CD4-positive, alpha-beta T cell treated with Interleukin-2 at 100 ng/mL for 4 hours (primary cell): ENCODE measurements around the gene CYP27B1.
"Not testable (repeated sequence)": the region's sequence is repeated elsewhere in the genome, so short reads cannot be mapped to it uniquely, and the experiment has no call there.

ENCODE experiments used
- DNase-seq: peaks from one replicate; pipeline ENCODE4 v3.0.0-alpha.2; 2020; ENCODE audit warnings: low spot score

The CYP27B1 gene

DNA sequence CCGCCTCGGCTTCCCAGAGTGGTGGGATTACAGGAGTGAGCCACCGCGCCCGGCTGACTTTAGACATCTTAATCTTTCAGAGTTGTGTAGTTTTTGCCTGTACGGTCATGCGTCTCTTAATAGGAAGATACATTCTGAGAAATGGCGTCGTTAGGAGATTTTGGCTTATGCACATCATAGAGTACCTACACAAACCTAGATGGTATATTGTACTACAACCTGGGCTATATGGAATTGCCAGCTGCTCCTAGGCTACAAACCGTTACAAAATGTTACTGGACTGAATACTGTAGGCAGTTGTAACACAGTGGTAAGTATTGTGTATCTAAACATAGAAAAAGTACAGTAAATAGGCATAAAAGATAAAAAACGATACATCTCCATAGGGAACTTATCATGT is 17.0 kb upstream of the CYP27B1 start:
- no peak for DNase-seq

- no peak for DNase-seq
Observed at GRCh38 chr12:57783466-57783801, 16.6 kb upstream of the CYP27B1 start.

DNA sequence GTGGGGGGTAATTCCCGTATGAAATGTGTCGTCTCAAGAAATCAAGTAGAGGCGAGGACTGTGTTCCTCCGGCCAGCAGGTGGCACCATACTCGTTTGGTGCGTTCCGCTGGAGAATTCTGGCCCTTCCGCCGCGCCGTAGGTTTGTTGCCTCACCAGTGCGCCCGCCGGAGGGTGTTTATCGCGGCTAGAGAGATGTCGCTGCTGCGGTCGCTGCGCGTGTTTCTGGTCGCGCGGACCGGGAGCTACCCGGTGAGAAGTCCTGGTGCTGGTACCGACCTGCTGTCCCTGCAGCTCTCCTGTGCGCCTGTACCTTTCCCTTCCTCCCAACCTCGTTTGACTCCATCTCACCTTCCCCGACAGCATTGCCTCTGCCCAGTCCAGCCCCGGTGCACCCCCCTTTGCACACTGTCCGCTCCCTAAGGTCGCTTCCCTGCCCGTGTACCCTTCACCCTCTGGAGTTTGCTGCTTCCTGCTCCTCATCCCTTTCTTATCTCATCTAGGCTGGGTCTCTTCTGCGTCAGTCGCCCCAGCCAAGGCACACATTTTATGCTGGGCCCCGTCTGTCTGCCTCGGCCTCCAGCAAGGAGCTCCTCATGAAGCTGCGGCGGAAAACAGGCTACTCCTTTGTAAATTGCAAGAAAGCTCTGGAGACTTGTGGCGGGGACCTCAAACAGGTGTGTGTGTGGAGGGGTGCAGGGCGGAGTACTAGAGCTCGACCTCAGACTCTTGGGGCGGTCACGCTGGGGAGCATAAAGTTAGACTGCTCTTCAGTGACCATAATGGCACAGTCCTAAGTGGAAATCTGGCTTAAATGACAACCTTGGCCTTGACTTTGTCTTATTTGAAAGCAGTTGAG is 16.0 kb upstream of the CYP27B1 start, which contains the start of gene TSFM:
Gene TSFM, plus strand, starts transcription at position 180 of the 858 bp plus-strand sequence. Its CDS starts 15 bp downstream, at position 195.
- DNase-seq, result peak; percentile 97

DNA sequence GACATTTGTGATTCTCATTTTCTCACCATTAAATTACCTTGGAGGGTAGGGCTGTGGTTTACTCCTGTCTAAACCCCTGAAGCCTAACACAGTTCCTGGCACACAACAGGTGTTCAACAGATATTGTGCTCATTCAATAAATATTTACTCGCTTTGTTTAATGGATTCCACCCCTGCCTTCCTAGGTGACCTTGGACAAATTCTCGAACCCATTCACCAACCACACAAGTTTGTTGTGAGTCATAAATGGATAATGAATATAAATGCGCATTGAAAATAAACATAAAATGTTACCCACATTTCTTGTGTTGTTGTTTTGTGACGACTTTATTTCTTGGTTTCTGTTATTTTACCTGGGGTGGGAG is 15.3 kb upstream of the CYP27B1 start:
- DNase-seq, result no peak

DNA sequence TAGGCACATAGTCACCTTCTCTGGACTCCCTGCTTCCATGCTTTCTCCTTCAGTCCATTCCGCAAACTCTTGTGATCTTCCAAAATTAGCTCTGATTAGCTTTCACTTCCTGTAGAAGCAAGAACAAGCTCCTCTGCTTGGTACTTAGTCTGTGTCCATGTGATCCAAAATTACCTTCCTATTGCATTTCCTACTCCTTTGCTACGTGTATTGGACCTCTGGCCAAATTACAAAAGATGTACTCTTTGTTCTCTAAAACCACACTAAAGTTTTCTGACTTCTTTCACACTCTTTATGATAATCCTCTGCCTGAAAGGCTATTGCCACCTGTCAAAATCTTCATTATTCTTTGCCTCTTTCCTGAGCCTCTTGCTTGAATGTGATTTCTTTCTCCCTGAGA is 14.9 kb upstream of the CYP27B1 start:
- no peak for DNase-seq

- no peak for DNase-seq
Observed at GRCh38 chr12:57781244-57781643, 14.4 kb upstream of the CYP27B1 start.

DNA sequence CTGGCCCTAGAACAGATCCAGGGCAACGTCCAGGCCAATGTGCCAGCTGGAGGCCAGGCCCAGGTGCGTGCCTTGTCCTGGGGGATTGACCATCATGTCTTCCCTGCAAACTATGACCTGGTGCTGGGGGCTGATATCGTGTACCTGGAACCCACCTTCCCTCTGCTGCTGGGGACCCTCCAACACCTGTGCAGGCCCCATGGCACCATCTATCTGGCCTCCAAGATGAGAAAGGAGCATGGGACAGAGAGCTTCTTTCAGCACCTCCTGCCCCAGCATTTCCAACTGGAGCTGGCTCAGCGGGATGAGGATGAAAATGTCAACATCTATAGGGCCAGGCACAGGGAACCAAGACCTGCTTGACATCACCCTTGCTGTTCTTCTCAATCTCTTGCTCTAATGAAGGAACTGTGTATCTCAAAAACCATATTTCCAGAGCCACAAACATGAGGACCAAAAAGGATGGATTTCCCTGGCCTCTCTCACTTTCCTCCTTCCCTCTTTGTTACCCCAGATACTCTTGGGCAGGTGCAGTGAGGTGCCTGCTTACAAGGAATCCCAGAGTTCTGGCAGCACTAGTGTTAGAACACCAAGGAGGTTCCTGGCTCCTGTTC is 13.5 kb upstream of the CYP27B1 start:
- DNase-seq, result no peak

DNA sequence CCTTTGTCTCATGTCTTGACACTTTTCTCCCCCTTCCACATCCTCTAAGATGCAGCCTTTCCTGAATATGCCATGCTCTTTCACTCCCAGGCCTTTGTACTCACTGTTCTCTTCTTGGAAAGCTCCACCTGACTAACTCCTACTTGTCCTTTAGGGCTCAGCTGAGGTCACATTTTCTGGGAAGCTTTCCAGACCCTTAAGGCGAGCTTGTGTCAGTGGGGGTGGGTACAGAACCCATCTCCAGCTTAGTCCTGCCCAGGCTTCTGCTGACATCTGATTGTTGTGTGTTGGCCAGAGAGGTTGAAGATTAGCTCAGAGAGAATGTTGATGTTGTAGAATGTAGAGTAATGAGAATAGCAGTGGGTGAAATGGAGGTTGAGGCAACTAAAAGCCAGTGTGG is 12.9 kb upstream of the CYP27B1 start:
- DNase-seq, result no peak

DNA sequence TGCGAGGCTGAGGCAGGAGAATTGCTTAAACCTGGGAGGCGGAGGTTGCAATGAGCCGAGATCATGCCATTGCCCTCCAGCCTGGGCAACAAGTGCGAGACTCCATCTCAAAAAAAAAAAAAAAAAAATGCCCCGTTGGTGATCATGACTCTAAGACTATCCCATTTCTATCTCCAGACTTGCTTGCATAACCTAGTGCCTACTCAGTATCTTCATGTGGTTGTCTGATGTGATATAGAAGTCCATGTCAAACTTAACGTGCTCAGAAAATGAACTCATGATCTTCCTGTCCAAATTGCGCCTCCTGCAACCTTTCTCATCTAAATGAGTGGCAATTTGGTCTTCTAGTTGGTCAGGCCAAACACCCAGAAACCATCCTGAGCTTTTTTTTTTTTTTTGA is 11.0 kb upstream of the CYP27B1 start:
- no peak for DNase-seq

- no peak for DNase-seq
Observed at GRCh38 chr12:57777367-57777766, 10.5 kb upstream of the CYP27B1 start.

GRCh38 chr12:57776247-57776587 is 9.3 kb upstream of the CYP27B1 start:
- no peak for DNase-seq

DNA sequence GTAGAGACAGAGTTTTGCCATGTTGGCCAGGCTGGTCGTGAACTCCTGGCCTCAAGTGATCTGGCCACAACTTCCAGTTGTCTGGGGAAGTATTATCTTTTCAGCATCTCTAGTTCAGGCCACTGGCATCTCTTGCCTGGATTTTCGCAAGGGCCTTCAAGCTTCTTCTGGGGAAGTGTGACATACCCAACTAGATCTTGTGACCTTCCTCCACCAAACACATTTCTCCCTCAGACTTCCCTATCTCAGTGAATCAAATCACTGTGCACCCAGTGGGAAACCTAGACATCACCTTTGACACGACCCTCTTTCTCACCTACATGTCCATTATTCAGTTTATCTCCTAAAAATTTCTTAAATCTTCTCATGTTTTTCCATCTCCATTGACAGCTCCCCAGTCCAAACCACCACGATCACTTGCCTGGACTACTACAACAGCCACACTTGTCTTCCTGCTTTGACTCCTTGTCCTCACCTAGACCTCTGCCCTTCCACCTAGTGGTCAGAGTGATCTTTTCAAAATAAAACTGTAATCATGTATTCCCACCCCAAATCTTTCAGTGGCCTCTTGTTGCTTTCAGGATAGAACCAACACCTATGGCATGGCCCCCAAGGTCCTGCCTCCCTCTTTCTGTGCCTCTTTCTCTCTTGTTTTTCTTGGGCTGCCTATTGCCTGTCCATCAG is 8.8 kb upstream of the CYP27B1 start:
- no peak for DNase-seq

GRCh38 chr12:57775044-57775443 is 8.2 kb upstream of the CYP27B1 start:
- DNase-seq, result no peak

GRCh38 chr12:57774634-57775033 is 7.8 kb upstream of the CYP27B1 start:
- not testable (repeated sequence) for DNase-seq

GRCh38 chr12:57772429-57773322 is 5.8 kb upstream of the CYP27B1 start, which contains the start of gene EEF1AKMT3:
Gene EEF1AKMT3 (plus strand): TSS chr12:57772614. CDS start chr12:57772725, 111 bp downstream.
- no peak for DNase-seq

- peak; percentile 90 for DNase-seq
Observed at GRCh38 chr12:57771873-57772428, 5.1 kb upstream of the CYP27B1 start, which contains the start of gene METTL1. Gene METTL1 (minus strand): TSS chr12:57772105. CDS start chr12:57772083, 22 bp downstream.

- peak; percentile 80 for DNase-seq
Observed at GRCh38 chr12:57771236-57771872, 4.5 kb upstream of the CYP27B1 start.

GRCh38 chr12:57770734-57771133 is 3.9 kb upstream of the CYP27B1 start:
- DNase-seq, result no peak

DNA sequence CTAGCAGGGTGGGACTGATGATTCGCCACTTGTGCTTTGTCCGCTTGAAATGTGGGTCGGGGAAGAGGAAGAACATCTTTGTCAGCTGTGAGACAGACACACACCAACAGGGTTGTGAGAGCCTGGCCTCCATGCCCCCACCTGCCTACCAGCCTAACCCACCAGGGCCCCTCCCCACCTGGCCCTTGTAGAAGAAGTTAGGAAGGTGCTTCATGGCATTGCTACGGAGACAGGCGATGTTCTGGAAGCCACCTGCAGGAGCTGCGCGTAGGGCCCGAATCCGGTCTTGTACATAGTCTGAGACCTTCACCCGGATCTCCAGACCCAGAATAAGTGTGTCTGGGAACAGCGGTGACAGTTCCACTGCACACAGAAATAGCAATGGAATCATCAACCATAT is 2.7 kb upstream of the CYP27B1 start:
- DNase-seq, result no peak

DNA sequence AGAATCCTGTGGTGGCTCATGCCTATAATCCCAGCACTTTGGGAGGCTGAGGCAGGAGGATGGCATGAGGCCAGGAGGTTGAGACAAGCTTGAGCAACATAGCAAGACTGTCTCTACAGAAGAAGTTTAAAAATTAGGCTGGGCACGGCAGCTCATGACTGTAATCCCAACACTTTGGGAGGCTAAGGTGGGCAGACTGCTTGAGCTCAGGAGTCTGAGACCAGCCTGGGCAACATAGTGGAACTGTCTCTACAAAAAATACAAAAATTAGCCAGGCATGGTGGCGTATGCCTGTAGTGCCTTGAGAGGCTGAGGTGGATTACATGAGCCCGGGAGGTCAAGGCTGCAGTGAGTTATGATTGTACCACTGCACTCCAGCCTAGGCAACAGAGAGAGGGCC is 998 bp upstream of the CYP27B1 start:
- no peak for DNase-seq

DNA sequence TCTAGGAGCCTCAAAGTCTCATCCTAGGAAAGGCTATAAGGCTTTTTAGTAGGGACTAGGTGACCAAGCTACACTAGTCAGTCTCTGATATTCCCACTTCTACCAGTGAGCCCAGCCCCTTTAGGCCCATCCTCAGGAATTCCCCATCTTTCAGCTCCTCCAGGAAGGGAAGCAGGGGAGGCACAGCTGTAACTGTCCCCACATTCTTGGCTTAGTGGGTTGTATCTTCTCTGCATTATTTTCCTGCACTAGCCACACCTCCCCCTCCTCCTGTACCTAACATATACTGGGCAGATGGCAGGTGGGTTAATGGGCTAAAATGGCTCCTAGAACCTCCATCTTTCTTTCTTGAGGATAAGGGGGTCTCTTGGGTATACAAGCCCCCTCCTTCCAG is 424 bp upstream of the CYP27B1 start:
- DNase-seq, result no peak
